ENCODE results near the gene EXOC6. TPM values are rescaled to one million over a fixed set of nuclear protein-coding genes. Genes with fewer than 3 reads are reported as not detected.

EXOC6 gene
- total and polyA plus RNA-seq, 9 donors = 6.2 to 12.8 (median 9.7) TPM

GRCh38 chr10:92868557-92868956 lies 20.2 kb downstream of the EXOC6 start:
- TF ChIP-seq EP300 (IDR thresholded peaks at IDR 0.05) (no peak), CTCF (IDR thresholded peaks at IDR 0.05) (no peak), POLR2A (IDR thresholded peaks at IDR 0.05) (no peak)
- H3K36me3 ChIP-seq = no peaks in the 10 kb centered on the region
- 95 to 100% (median 100%) methylated on average over 1 of the region's 1 CpG for WGBS, 3 donors
- no peak overlapping the region for H3K27ac ChIP-seq
- no peaks in the 10 kb centered on the region for H3K27me3 ChIP-seq
- no peaks in the 10 kb centered on the region for H3K9me3 ChIP-seq
- intact Hi-C loops (cut with DNase I) = no loop called here
- H3K4me3 ChIP-seq = no peak overlapping the region
- no peak for DNase-seq
- no peaks in the 10 kb centered on the region for H3K4me1 ChIP-seq (ENCODE audit: insufficient read depth)

GRCh38 chr10:92873029-92873428 lies 24.7 kb downstream of the EXOC6 start:
- no peaks in the 10 kb centered on the region for H3K4me1 ChIP-seq (ENCODE audit: insufficient read depth)
- H3K27ac ChIP-seq = no peak overlapping the region
- H3K36me3 ChIP-seq = no peaks in the 10 kb centered on the region
- no peaks in the 10 kb centered on the region for H3K27me3 ChIP-seq
- TF ChIP-seq POLR2A (IDR thresholded peaks at IDR 0.05) (no peak), EP300 (IDR thresholded peaks at IDR 0.05) (no peak), CTCF (IDR thresholded peaks at IDR 0.05) (no peak)
- intact Hi-C loops (cut with DNase I) = no loop called here
- no peaks in the 10 kb centered on the region for H3K9me3 ChIP-seq
- no peak overlapping the region for H3K4me3 ChIP-seq
- 75 to 85% (median 80%) methylated on average over 3 of the region's 3 CpGs for WGBS, 3 donors
- DNase-seq = no peak

GRCh38 chr10:92876509-92877036 lies 28.3 kb downstream of the EXOC6 start:
- no peak for DNase-seq
- Histone ChIP-seq H3K9me3 (no peaks in the 10 kb centered on the region), H3K27me3 (no peaks in the 10 kb centered on the region), H3K4me1 (ENCODE audit: insufficient read depth) (no peaks in the 10 kb centered on the region), H3K4me3 (no peak overlapping the region), H3K27ac (no peak overlapping the region), H3K36me3 (no peaks in the 10 kb centered on the region)
- 8 to 26% (median 13%) methylated on average over 4 of the region's 4 CpGs for WGBS, 3 donors
- TF ChIP-seq EP300 (IDR thresholded peaks at IDR 0.05) (no peak), POLR2A (IDR thresholded peaks at IDR 0.05) (no peak), CTCF (IDR thresholded peaks at IDR 0.05) (no peak)
- intact Hi-C loops (cut with DNase I) = no loop called here

GRCh38 chr10:92880233-92880861 lies 32.0 kb downstream of the EXOC6 start:
- TF ChIP-seq CTCF (IDR thresholded peaks at IDR 0.05) = peak; percentile 5 to 18 (median 14)
- no peak for TF ChIP-seq EP300 (IDR thresholded peaks at IDR 0.05)
- Histone ChIP-seq H3K36me3 (no peaks in the 10 kb centered on the region), H3K9me3 (no peaks in the 10 kb centered on the region), H3K27me3 (no peaks in the 10 kb centered on the region), H3K4me3 (no peak overlapping the region), H3K27ac (no peak overlapping the region), H3K4me1 (ENCODE audit: insufficient read depth) (no peaks in the 10 kb centered on the region)
- WGBS, 3 donors = 25 to 31% (median 31%) methylated on average over 4 of the region's 4 CpGs
- intact Hi-C loops (cut with DNase I) = loop anchor here in 1 of 4 donors (10.0 kb wide), 3 partner anchors 356 to 474 kb away; no protein-coding TSS in a partner anchor
- no peak for DNase-seq
